ENCODE measurements around the gene TMEM267.
"Not testable (repeated sequence)": the region's sequence is repeated elsewhere in the genome, so short reads cannot be mapped to it uniquely, and the experiment has no call there.

TMEM267 gene

DNA sequence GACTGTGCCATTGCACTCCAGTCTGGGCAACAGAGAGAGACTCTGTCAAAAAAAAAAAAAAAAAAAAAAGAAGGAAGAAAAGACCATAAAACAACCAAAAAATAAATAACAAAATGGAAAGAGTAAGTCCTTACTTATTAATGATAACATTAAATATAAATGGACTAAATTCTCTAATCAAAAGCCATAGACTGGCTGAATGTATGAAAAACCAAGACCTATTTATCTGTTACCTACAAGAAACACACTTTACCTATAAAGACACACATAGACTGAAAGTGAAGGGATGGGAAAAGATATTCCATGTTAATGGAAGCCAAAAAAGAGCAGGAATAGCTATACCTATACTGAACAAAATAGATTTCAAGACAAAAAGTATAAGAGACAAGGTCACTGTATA is 16.6 kb downstream of the TMEM267 start:
- Histone ChIP-seq H3K27ac (no peak overlapping the region), H3K4me3 (no peak overlapping the region)

DNA sequence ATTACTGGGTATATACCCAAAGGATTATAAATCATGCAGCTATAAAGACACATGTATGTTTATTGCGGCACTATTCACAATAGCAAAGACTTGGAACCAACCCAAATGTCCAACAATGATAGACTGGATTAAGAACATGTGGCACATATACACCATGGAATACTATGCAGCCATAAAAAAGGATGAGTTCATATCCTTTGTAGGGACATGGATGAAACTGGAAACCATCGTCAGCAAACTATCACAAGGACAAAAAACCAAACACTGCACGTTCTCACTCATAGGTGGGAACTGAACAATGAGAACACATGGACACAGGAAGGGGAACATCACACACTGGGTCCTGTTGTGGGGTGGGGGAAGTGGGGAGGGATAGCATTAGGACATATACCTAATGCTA is 18.2 kb downstream of the TMEM267 start:
- not testable (repeated sequence) for H3K4me3 ChIP-seq, H3K27ac ChIP-seq

DNA sequence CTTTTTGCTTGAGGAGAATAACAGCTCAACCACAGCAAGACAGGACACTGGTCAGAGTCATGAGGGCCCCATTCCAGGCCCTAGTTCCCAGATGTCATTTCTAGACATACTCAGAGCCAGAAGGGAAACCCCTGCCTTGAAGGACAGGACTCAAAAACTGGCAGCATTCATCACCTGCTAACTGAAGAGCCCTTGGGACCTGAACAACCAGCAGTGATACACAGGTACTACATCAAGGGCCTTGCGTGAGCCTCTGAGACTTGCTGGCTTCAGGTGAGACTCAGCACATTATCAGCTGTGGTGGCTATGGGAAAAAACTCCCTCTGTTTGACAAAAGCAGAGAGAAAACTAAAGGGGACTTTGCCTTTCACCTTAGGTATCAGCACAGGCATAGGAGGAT is 22.6 kb downstream of the TMEM267 start:
- no peak overlapping the region for H3K4me3 ChIP-seq
- H3K27ac ChIP-seq: no peak overlapping the region

DNA sequence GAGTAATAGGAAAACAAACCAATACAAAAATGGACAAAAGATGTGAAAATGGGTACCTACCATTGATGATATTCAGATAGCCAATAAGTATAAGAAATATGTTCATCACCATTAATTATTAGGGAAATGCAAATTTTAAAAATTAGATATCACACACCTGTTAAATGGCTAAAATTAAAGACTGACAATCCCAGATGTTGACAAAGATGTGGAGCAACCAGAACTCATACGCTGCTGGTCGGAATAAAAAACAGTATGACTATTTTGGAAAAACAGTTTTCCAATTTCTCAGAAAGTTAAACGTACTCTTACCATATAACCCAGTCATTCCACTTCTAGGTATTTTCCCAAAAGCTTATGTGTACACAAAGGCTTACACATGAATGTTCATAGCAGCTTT is 27.1 kb downstream of the TMEM267 start:
- Histone ChIP-seq H3K4me3 (no peak overlapping the region), H3K27ac (no peak overlapping the region)

DNA sequence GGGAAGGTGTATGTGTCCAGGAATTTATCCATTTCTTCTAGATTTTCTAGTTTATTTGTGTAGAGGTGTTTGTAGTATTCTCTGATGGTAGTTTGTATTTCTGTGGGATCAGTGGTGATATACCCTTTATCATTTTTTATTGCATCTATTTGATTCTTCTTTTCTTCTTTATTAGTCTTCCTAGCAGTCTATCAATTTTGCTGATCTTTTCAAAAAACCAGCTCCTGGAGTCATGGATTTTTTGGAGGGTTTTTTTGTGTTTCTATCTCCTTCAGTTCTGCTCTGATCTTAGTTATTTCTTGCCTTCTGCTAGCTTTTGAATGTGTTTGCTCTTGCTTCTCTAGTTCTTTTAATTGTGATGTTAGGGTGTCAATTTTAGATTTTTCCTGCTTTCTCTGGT is 42.1 kb downstream of the TMEM267 start:
- H3K4me3 ChIP-seq, H3K27ac ChIP-seq: not testable (repeated sequence)

DNA sequence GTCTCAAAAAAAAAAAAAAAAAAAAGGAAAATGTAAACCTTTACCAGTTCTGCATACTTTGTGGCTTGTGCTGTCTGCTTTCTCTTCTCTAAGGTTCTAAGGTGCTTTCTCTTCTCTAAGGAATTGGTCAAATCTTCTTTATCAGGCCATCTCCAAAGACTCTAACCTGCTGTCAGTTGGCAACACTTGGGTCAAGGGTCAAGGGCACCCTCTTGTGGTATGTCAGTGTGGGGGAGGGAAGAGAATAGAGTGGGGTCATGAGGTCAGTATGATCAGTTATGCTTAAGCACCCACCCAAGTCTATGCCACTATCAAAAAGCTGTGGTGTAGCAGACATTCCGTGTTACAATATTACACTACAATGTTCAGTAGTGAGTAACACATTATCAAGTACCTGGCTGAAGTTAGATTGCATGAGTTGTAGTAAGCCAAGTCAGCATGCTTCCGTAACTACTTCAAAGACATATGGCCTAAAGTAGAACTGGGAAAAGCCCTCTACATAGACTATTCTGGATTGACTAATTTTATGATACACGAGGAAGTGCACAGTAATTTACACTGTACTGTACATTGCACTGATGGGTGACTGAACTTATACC is 46.5 kb downstream of the TMEM267 start:
- H3K4me3 ChIP-seq: no peak overlapping the region

DNA sequence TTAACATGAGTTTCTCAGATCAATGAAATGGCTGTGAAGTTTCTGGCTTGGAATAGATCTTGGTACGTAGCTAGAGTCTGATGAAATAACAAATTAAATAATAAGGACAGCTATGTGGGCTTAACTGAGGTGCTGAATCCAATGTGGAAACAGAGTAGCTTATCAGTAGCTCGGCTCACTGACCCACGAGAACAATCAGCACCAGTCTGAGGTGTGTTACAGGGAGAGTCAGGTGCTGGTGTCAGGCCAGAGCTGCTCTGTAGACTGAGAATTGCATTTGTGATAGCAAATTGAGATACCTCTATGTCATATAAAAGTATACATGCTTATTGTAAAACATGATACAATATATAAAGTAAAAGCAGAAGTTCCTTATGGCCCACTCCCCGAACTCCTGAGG is 50.3 kb downstream of the TMEM267 start:
- no peak overlapping the region for H3K4me3 ChIP-seq
- peak overlapping the region in 2 of 21 experiments; percentile 8 to 10 for H3K27ac ChIP-seq

More for the DNA sequence above, 46.5 kb downstream of the TMEM267 start:
- H3K27ac ChIP-seq: no peak overlapping the region

DNA sequence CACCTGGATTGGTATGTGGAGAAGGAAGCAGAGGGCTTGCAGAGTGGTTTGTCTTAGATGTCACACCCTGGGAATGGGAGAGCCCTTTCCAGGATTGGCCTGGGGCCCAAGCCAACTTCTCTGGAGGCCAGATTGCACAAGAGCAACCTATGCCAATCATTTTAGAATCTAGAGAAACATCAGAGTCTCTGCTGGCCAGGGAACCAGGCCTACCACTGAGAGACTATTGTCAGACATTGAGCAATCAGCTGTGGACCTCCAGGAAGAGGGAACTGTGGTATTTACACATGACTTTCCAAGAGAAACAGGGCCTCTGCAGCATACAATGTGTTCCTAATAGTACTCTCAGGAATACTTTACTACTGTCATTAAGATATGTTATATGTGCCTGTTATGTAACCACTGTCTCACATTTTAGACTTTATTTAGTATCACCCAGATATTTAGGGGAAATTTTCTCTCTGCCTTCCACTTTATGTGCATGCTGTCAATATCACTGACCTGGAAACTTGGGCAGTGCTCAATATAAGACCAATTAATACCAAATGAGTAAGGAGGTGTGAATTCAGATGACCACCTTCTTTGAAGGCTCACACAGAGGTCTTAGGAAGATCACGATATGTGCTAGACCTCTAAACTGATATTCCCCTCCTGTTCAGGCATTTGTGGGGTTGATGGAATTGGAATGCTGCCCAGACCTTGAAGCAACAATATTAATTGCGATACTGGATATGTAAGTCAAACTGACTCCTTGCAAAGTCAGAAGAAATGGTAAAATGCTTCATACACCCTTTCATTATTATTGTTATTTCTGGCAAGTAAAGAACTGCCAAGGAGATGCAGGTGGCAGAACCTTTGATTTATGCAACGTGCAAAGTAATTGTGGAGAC is 50.9 kb downstream of the TMEM267 start:
- Histone ChIP-seq H3K27ac (peak overlapping the region in 4 of 21 experiments; percentile 8 to 66 (median 25)), H3K4me3 (no peak overlapping the region)

DNA sequence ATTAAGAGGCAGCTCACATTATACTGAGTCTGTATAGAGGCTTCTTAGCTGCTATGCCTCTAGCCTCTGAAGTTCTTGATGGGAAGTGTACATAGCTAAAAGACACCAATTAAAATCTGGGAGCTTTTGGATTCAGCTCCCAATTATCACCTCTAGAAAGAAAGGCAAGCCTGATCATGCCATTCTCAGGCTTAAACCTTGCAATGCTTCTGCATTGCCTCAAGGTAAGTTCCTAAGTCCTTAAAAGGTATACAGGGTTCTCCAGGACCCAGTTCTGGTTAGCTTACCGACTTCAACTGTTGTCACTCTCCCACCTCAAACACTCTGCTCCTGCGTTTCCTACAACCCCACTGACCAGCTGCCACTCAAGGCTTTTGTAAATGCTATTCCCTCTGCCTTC is 54.0 kb downstream of the TMEM267 start:
- Histone ChIP-seq H3K4me3 (no peak overlapping the region), H3K27ac (no peak overlapping the region)

DNA sequence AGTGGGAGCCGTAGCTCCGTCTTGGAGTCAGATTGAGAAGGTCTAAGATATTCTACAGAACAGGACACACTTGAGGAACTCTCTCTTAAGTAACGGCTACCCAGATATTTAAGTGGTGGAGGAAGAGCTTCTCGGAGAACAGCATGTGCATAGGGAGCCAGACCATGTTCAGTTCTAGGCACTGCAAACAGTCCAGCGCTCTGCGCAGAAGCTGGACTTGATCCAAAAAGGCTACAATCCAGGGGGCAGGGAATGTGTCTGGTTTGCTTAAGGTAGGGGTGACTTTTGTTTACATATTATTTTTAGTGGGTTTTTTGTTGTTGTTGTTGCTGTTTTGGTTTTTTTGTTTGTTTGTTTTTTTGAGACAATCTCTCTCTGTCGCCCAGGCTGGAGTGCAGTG is 54.6 kb downstream of the TMEM267 start:
- Histone ChIP-seq H3K27ac (no peak overlapping the region), H3K4me3 (no peak overlapping the region)

DNA sequence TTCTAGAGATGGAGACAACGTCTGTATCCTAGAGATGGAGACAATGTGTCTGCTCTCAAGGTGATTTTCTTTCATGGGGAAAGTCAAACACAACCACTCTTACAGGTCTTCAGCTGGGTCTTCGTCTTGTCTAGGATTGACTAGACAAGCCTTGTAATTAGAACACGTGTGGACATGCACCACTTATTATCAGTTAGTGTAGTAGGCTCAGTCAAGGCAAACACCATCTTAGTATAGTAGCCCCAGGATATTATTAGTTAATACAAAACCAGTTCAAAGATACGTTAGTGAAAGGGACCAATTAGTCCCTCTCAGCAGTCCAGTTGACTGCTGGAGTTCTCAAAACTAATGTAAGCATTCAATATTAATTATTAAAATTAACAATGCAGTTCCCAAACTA is 56.4 kb downstream of the TMEM267 start:
- H3K4me3 ChIP-seq: no peak overlapping the region

DNA sequence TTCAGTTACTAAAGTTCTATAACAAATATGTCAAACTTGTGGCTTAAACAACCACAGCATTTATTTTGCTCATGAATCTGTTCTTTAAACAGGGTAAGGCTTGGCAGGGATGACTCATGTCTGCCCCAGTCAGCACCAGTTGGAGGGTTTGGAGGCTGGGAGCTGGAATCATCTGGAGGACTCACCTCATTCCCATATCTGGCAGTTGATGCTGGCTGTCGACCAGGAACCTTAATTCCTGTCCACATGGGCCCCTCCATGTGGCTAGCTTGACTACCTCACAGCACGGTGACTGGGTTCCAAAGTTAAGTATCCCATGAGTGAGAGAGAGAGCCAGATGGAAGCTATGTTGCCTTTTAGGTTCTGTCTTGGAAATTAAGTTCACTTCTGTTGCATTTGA is 57.7 kb downstream of the TMEM267 start:
- Histone ChIP-seq H3K27ac (no peak overlapping the region), H3K4me3 (no peak overlapping the region)

More for the DNA sequence above, 56.4 kb downstream of the TMEM267 start:
- no peak overlapping the region for H3K27ac ChIP-seq

DNA sequence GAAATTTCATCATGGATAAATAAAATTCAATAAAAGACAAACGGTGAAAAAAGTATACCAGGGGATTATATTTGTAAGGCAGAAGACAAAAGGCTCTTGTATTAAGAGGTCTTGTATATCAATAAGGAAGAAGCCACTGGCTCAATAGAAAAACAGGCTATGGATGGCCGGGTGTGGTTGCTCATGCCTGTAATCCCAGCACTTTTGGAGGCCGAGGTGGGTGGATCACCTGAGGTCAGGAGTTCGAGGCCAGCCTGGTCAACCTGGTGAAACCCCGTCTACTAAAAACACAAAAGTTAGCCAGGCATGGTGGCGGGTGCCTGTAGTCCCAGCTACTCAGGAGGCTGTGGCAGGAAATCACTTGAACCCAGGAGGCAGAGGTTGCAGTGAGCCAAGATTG is 60.6 kb downstream of the TMEM267 start:
- not testable (repeated sequence) for H3K27ac ChIP-seq, H3K4me3 ChIP-seq

DNA sequence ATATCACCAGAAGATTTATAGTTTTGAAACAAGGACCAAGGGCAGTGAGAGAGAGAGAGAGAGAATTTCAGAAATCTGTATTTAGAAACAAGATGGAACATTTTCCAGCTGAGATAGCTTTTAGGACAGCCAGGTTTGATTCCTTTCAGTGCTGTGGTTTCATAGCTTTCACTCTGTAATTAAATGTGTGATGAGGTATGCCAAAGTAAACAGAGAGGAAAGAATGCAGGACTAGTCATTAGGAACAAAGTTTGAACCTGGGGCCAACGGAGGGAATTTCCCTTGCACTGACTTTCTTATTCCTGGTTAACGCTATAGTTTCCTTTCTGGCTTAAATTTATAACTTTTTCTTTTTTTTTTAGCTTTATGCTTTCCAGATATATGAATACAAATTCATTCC is 61.5 kb downstream of the TMEM267 start:
- Histone ChIP-seq H3K4me3 (no peak overlapping the region), H3K27ac (peak overlapping the region in 1 of 21 experiments; percentile 6)

DNA sequence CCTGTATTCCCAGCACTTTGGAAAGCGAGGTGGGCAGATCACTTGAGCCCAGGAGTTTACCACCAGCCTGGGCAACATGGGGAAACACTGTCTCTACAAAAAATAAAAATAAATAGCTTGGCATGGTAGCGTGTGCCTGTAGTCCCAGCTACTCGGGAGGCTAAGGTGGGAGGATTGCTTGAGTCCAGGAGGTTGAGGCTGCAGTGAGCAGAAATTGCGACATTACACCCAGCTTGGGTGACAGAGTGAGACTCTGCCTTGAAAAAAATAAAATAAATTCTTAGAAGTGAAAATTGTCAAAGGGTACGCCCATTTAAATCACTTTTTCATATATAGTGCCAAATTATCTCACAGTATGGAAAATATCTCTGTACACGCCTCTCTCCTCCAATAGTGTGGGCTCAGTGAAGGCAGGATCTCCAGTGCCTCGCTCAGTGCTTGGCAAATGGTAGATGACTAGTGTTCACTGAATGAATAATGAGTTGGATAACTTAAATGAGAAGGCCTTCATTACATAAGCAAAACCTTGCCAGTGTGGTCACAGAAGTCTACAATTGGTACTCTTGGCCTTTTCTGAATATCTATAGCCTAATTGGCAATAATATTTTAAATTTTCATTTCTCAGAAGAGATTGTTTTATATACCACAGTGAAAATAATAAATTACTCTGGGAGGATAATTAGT is 62.1 kb downstream of the TMEM267 start:
- Histone ChIP-seq H3K4me3 (no peak overlapping the region), H3K27ac (peak overlapping the region in 1 of 21 experiments; percentile 6)

DNA sequence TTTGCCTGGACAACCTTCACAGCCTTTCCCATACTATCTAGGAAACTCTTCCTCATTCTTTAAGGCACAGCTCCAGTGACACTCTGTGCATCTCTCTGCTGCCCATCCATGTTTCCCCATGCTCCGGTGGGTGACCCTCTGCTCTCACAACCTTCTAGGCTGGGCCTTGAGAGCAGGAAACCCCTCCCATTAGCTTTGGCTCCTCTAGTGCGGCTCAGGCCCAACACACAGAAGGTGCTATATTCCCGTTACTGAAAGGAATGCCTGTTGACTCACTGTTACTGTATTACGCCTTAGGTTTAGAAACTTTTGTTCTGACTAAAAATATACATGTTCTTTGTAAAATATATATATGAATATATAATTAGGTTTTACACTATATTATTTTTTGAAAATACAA is 63.4 kb downstream of the TMEM267 start:
- Histone ChIP-seq H3K27ac (no peak overlapping the region), H3K4me3 (no peak overlapping the region)

DNA sequence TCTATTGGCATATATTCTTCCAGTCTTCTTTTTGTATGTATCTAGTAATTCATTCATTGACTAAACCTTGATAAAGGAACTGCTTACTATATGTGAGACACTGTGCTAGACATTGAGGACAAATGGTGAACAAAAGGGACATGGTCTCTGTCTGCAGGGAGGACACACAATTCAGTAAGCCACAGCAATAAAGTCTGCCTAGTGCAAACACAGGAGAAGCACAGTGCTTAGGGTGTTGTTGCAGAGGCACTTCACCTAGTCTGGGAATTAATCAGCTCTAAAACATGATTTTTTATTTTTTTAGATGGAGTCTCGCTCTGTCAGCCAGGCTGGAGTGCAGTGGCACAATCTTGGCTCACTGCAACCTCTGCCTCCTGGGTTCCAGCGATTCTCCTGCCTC is 65.1 kb downstream of the TMEM267 start:
- H3K4me3 ChIP-seq: no peak overlapping the region

DNA sequence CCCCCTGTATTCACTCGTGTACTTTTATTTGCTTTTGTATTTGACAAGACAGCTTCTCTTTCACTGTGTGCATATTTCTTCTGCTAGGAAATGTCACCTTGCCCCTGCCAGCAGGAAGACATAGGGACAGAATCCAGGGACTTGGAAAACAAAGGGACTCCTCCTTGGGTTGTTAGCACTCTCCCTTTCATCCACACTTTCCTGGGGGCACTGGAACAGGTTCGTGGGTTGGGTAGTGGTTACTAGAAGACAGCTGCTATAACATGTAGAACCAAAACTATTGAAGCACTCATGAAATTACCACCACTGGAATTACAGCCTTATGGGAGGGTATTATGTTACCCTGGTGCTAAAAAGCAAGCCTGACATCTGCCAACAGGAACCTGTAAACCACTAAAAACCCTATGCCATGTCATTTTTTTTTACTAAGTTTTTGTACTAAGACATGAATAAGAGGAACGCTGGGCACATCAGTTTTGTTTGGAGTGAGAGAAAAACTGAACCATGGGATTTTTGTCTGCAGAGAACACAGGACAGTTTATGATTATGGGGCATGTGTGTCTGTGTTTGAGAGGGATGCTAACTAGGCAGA is 66.8 kb downstream of the TMEM267 start:
- Histone ChIP-seq H3K27ac (no peak overlapping the region), H3K4me3 (no peak overlapping the region)

More for the DNA sequence above, 65.1 kb downstream of the TMEM267 start:
- H3K27ac ChIP-seq: no peak overlapping the region

DNA sequence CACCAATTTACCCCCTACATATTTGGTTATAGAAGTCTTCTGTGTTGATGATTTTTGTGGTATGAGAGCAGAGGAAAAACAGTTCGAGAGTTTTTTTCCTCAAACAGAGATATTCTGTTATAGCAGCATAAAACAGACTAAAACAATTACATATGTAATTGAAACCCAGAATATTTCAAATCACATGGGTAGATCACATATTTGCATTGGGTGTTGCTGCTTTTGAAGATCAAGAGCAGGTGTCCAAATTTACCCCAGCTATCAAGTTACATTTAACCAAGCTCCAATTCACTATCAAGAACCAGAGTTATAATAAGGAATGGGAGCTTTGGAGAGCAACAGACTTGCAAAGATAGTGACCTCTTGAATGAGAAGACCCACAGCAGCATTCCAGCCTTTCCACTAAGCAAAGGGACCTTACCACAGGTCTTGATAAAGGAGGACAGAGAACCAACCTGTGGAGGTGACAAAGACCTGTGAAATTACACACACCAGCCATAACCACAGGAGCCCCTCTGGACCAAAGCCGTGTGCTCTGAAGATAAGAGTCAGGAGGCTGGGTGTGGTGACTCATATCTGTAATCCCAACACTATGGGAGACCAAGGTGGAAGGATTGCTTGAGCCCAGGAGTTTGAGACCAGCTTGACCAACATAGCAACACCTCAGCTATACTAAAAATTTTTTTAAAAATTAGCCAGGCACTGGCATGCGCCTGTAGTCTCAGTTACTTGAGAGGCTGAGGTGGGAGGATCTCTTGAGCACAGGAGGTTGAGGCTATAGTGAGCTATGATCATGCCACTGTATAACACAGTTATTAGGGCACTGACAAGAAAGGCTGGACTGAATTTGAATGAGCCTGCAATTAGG is 67.5 kb downstream of the TMEM267 start:
- Histone ChIP-seq H3K27ac (no peak overlapping the region), H3K4me3 (no peak overlapping the region)
